Lower leg skin (tissue), 3 donors: Measurements from ENCODE around the gene GPR132.

ENCODE experiments used
- CTCF ChIP-seq, 3 donors: fragments of 450-650 bp; IDR thresholded peaks; one replicate each; pipeline ENCODE4 v1.5.1; 2016; ENCODE audit warnings: antibody characterized with exemption in 3 of 3, mild to moderate bottlenecking in 3 of 3, moderate library complexity in 2 of 3
- POLR2A ChIP-seq, 2 donors: fragments of 450-650 bp; IDR thresholded peaks; one replicate each; pipeline ENCODE4 v1.6.1; 2016 to 2017; ENCODE audit warnings: antibody characterized with exemption in 2 of 2, mild to moderate bottlenecking in 1 of 2, moderate library complexity in 1 of 2

GRCh38 chr14:105091054-105091516 is 25.9 kb upstream of the GPR132 start:
- TF ChIP-seq CTCF (IDR thresholded peaks at IDR 0.05) (no peak), POLR2A (IDR thresholded peaks at IDR 0.05) (no peak)
